GM12878 (cell line): ENCODE results near the gene CIB2. TPM values are rescaled to one million over a fixed set of nuclear protein-coding genes. Genes with fewer than 3 reads are reported as not detected.

Experiments used
- ATAC-seq: fragments of 200-7000 bp; cut with Tn5 transposase; 3 replicates; pipeline ENCODE4 v1.9.1; 2020; ENCODE audit warnings: mild to moderate bottlenecking, moderate library complexity
- BruUV-seq: library from RNA; stranded (reverse); fragments of 400-500 nt; replicated peaks from 2 replicates; lab custom pipeline; 2021; lab: Mats Ljungman, UMichigan
- CTCF ChIA-PET: fragments of 300-600 bp; sonication (Branson Sonifier 250); formaldehyde crosslinking; extraction: SDS; loops from one replicate; lab custom pipeline; 2021; ENCODE audit warnings: inconsistent platforms; lab: Yijun Ruan, JAX
- POLR2A ChIA-PET: fragments of 350-600 bp; formaldehyde crosslinking; extraction: SDS; loops from one replicate; lab custom pipeline; 2021; ENCODE audit warnings: inconsistent platforms; lab: Charles Lee
- RAD21 ChIA-PET: fragments of 300-600 bp; sonication (Branson Sonifier 250); formaldehyde crosslinking; loops from one replicate; lab custom pipeline; 2023; ENCODE audit warnings: antibody characterized with exemption; ENCODE audit not compliant: unreplicated experiment; lab: Charles Lee
- SMC1A ChIA-PET: fragments of 300-600 bp; sonication (Branson Sonifier 250); formaldehyde crosslinking; loops from one replicate; lab custom pipeline; 2023; ENCODE audit not compliant: unreplicated experiment, uncharacterized antibody; lab: Charles Lee
- DNase-seq: peaks from one replicate; pipeline ENCODE4 v3.0.0-alpha.2; 2011; ENCODE audit warnings: low read depth, low spot score
- FAIRE-seq: peaks from 3 replicates; lab custom pipeline; 2011; peaks lifted over from hg19 to GRCh38; lab: Jason Lieb, UNC
- H2AFZ ChIP-seq: 2 replicates; pipeline ENCODE4 v1.6.0; 2011; ENCODE audit warnings: low read depth, low read length, control low read depth; ENCODE audit not compliant: control insufficient read depth
- H3K27ac ChIP-seq: 2 replicates; pipeline ENCODE4 v1.5.1; 2011; ENCODE audit warnings: control low read depth; ENCODE audit not compliant: control insufficient read depth, insufficient read depth
- H3K27me3 ChIP-seq, 2 experiments: replicated peaks in 1 of 2; 2 replicates each; pipeline versions ENCODE4 v1.6.0 to v1.6.1; 2011; ENCODE audit warnings: low read length in 1 of 2; ENCODE audit not compliant: control insufficient read depth in 2 of 2, insufficient read depth in 2 of 2
- H3K36me3 ChIP-seq, 2 experiments: 2 replicates each; pipeline ENCODE4 v1.5.1; 2011; ENCODE audit warnings: low read length in 1 of 2; ENCODE audit not compliant: control insufficient read depth in 2 of 2, insufficient read depth in 2 of 2
- H3K4me1 ChIP-seq: 2 replicates; pipeline ENCODE4 v1.6.1; 2011; ENCODE audit warnings: mild to moderate bottlenecking, low read length, moderate library complexity, mixed read lengths; ENCODE audit not compliant: control insufficient read depth, insufficient read depth
- H3K4me2 ChIP-seq: 2 replicates; pipeline ENCODE4 v1.6.0; 2011; ENCODE audit warnings: control low read depth; ENCODE audit not compliant: control insufficient read depth, insufficient read depth
- H3K4me3 ChIP-seq: fragments of 200-600 bp; sonication (generic); 2 replicates; pipeline ENCODE4 v1.5.1; 2016
- H3K79me2 ChIP-seq: 2 replicates; pipeline ENCODE4 v1.6.0; 2011; ENCODE audit warnings: low read length; ENCODE audit not compliant: control insufficient read depth, insufficient read depth
- H3K9ac ChIP-seq: 2 replicates; pipeline ENCODE4 v1.8.0; 2011; ENCODE audit warnings: low read length, control low read depth, mixed read lengths; ENCODE audit not compliant: control insufficient read depth, insufficient read depth
- H3K9me3 ChIP-seq: replicated peaks from 3 replicates; pipeline ENCODE4 v1.5.1; 2011; ENCODE audit warnings: mild to moderate bottlenecking, low read length; ENCODE audit not compliant: control insufficient read depth, insufficient read depth
- H4K20me1 ChIP-seq: 2 replicates; pipeline ENCODE4 v1.6.0; 2011; ENCODE audit not compliant: control insufficient read depth, insufficient read depth
- FOS ChIP-seq: IDR thresholded peaks from 3 replicates; pipeline ENCODE4 v1.6.1; 2011; ENCODE audit warnings: borderline replicate concordance; ENCODE audit not compliant: insufficient read length; ENCODE audit errors: extremely low read depth
- POU2F2 ChIP-seq: IDR thresholded peaks from 3 replicates; pipeline ENCODE4 v1.6.1; 2011; ENCODE audit warnings: low read depth, mild to moderate bottlenecking, low read length, borderline replicate concordance
- RELA ChIP-seq: fragments of 450-650 bp; IDR thresholded peaks from 2 replicates; pipeline ENCODE4 v1.8.0; 2014; ENCODE audit warnings: borderline replicate concordance; ENCODE audit not compliant: partially characterized antibody
- SMAD5 ChIP-seq: IDR thresholded peaks from 2 replicates; pipeline ENCODE4 v1.6.1; 2016; ENCODE audit warnings: antibody characterized with exemption, low read depth
- SUZ12 ChIP-seq: fragments of 200-600 bp; sonication (generic); IDR thresholded peaks from one replicate; pipeline ENCODE4 v1.6.1; 2018; ENCODE audit warnings: antibody characterized with exemption, mild to moderate bottlenecking; ENCODE audit not compliant: unreplicated experiment
- TAF1 ChIP-seq: IDR thresholded peaks from 2 replicates; pipeline ENCODE4 v1.6.1; 2011; ENCODE audit warnings: mild to moderate bottlenecking, low read depth, low read length, borderline replicate concordance
- TBL1XR1 ChIP-seq: IDR thresholded peaks from 2 replicates; pipeline ENCODE4 v1.6.1; 2012; ENCODE audit warnings: low read depth, low read length, improper control_type of control experiment
- TCF3 ChIP-seq: IDR thresholded peaks from 2 replicates; pipeline ENCODE4 v1.6.1; 2012; ENCODE audit warnings: low read depth, mild to moderate bottlenecking, low read length, borderline replicate concordance; ENCODE audit not compliant: insufficient read depth
- WGBS: methylation state at CpG from one replicate; pipeline ENCODE4 v1.1.6; 2016; ENCODE audit warnings: low lambda C conversion rate; ENCODE audit not compliant: insufficient replicate concordance, insufficient coverage; ENCODE audit errors: missing lambda C conversion rate; 5-methylcytosine and 5-hydroxymethylcytosine counted together
- in situ Hi-C: fragments of 300-500 bp; cut with MboI; formaldehyde crosslinking; loops from 9 replicates; pipeline ENCODE4 v1.14.3; 2018; ENCODE audit warnings: mixed read lengths
- intact Hi-C: fragments of 100-400 bp; cut with micrococcal nuclease; formaldehyde crosslinking; loops from one replicate; pipeline ENCODE4 v1.14.2; 2022; ENCODE audit not compliant: unreplicated experiment
- polyA plus RNA-seq, 11 experiments: library from polyadenylated mRNA; depleted of rRNA in 4 of 11; unstranded in 6 of 11; stranded (reverse) in 5 of 11; fragments of >200 nt; fragmentation: Nextera tagmentation in 4 of 11; fragmentation: Illumina TruSeq in 1 of 11; extraction: Ambion mirVana in 4 of 11; extraction: Trizol in 1 of 11; gene quantifications; 1 replicate in 1 of 11; 2 replicates in 10 of 11; pipeline versions ENCODE4 v1.2.1 to v1.2.3, GENCODE V29; 2011 to 2016; ENCODE audit warnings: inconsistent platforms in 2 of 11, missing spikeins in 2 of 11, low read depth in 1 of 11
- total RNA-seq, 4 experiments: library from RNA; depleted of rRNA in 3 of 4; stranded (reverse); fragments of >200 nt in 3 of 4; fragmentation: Illumina TruSeq in 1 of 4; extraction: Trizol in 1 of 4; gene quantifications; 2 replicates each; pipeline versions ENCODE4 v1.2.1 to v1.2.3, GENCODE V29; 2013 to 2021
- TF ChIP-seq, protein P1 (sequence below): fragments of 450-650 bp; IDR thresholded peaks from 2 replicates; pipeline ENCODE4 v1.6.1; 2017; ENCODE audit warnings: mild to moderate bottlenecking, low read depth, inconsistent platforms; ENCODE audit not compliant: poor library complexity, severe bottlenecking
- TF ChIP-seq, protein P2 (sequence below): fragments of 450-650 bp; IDR thresholded peaks from 2 replicates; pipeline ENCODE4 v1.6.1; 2018; ENCODE audit warnings: mild to moderate bottlenecking, low read depth, moderate library complexity; ENCODE audit not compliant: partially characterized antibody
- TF ChIP-seq, protein P3 (sequence below): IDR thresholded peaks from 2 replicates; pipeline ENCODE4 v1.6.1; 2012; ENCODE audit warnings: low read depth, low read length, improper control_type of control experiment
- TF ChIP-seq, protein P4 (sequence below), 3 experiments: IDR thresholded peaks in 2 of 3; conservative IDR thresholded peaks in 1 of 3; 2 replicates each; pipeline ENCODE4 v1.5.1; 2011; ENCODE audit warnings: low read depth in 3 of 3, low read length in 3 of 3, mild to moderate bottlenecking in 3 of 3, control low read depth in 2 of 3, moderate library complexity in 2 of 3, inconsistent platforms in 1 of 3, mixed read lengths in 1 of 3; ENCODE audit not compliant: control insufficient read depth in 2 of 3, insufficient read depth in 1 of 3; ENCODE audit errors: extremely low read depth in 1 of 3

Gene CIB2
- total and polyA plus RNA-seq, 10 of the 15 experiments (the other 5 are each of a cell fraction or from before 2014, with no cell fraction given) = 0.56 to 12.1 (median 7.1) TPM

DNA sequence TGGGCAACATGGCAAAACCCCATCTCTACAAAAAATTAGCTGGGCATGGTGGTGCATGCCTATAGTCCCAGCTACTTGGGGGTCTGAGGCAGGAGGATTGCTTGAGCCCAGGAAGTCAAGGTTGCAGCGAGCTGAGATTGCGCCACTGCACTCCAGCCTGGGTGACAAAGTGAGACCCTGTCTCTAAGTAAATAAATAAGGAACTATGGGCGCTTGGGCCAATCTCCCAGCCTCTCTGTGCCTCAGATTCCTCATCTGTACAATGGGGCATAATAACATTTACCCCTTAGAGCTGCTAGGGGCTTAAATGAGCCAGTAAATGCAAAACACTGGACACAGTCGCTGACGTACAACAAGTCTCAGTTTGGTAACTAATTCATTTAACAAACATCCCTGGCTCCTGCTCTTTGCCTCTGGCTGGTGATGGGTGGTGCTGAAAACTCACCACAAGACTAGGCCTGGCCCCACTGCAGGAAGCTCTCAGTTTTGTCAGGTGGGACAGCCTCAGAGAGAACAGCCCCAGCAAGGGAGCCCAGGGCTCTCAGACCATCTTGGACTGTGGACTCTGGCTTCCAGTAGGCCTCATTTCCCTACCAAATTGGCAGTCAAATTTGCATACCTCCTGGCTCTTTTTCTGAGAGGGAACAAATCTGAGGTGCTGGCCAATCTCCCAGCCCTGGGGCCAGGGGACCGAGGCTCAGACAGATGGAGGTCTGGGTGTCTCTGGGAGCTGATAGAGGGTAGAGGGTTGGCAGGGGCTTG, 47.4 kb downstream of the CIB2 start (continued):
- TF ChIP-seq SMAD5 = no peak
- TF ChIP-seq, protein P1, sequence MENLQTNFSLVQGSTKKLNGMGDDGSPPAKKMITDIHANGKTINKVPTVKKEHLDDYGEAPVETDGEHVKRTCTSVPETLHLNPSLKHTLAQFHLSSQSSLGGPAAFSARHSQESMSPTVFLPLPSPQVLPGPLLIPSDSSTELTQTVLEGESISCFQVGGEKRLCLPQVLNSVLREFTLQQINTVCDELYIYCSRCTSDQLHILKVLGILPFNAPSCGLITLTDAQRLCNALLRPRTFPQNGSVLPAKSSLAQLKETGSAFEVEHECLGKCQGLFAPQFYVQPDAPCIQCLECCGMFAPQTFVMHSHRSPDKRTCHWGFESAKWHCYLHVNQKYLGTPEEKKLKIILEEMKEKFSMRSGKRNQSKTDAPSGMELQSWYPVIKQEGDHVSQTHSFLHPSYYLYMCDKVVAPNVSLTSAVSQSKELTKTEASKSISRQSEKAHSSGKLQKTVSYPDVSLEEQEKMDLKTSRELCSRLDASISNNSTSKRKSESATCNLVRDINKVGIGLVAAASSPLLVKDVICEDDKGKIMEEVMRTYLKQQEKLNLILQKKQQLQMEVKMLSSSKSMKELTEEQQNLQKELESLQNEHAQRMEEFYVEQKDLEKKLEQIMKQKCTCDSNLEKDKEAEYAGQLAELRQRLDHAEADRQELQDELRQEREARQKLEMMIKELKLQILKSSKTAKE = no peak

DNA sequence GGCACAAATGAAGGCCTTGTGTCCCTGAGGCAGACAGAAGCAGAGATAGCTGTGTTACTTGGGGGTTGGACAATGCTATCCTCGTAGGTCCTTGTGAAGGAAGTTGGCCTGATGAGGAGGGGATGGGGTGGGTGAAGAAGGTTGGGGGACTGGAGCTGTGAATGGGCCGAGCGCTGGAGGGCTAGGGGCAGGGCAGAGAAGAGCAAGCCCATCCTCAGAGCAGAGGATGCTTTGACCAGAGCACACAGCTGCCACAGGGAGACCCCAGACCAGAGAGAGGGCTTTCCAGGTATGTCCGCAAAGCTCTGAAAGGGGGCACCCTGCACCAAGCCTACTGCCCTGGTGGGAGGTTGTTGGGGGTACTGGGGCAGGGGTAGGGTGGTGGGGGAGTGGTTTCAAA, 48.1 kb downstream of the CIB2 start:
- H3K9me3 ChIP-seq = no peaks in the 10 kb centered on the region
- ChIA-PET CTCF (interaction anchor here (1.5 to 3.1 kb wide), 5 partner anchors 13 to 117 kb away, joined by 4 to 16 read pairs (median 5); no protein-coding TSS in a partner anchor), SMC1A (interaction anchor here (1.0 to 3.8 kb wide), 8 partner anchors 10 to 64 kb away, joined by 3 to 13 read pairs (median 4); no protein-coding TSS in a partner anchor), RAD21 (interaction anchor here (1.3 to 2.2 kb wide), 4 partner anchors 16 to 33 kb away, joined by 3 to 9 read pairs (median 4); no protein-coding TSS in a partner anchor), POLR2A (interaction anchor here (1.1 to 3.0 kb wide), 5 partner anchors 10 to 32 kb away, joined by 3 to 12 read pairs (median 5); no protein-coding TSS in a partner anchor)
- no peaks in the 10 kb centered on the region for H4K20me1 ChIP-seq
- no peaks in the 10 kb centered on the region for H3K36me3 ChIP-seq
- H3K9ac ChIP-seq = no peak overlapping the region
- ATAC-seq (no peak), FAIRE-seq (no peak), DNase-seq (no peak)
- no peaks in the 10 kb centered on the region for H3K79me2 ChIP-seq
- H3K4me2 ChIP-seq = no peak overlapping the region
- in situ Hi-C loops = no loop called here
- no peak overlapping the region for H3K4me3 ChIP-seq
- BruUV-seq = no TSS peak
- 57% methylated on average over 4 of the region's 4 CpGs for WGBS
- H3K27me3 ChIP-seq = no peaks in the 10 kb centered on the region
- no peak overlapping the region for H3K27ac ChIP-seq
- H3K4me1 ChIP-seq = peaks cover 13% of the 10 kb centered on the region
- H2AFZ ChIP-seq = no peak overlapping the region
- intact Hi-C loops = no loop called here
- TF ChIP-seq TCF3 (no peak), SUZ12 (no peak), FOS (no peak), RELA (no peak), POU2F2 (no peak), TAF1 (no peak), TBL1XR1 (no peak)
- TF ChIP-seq, protein P2, sequence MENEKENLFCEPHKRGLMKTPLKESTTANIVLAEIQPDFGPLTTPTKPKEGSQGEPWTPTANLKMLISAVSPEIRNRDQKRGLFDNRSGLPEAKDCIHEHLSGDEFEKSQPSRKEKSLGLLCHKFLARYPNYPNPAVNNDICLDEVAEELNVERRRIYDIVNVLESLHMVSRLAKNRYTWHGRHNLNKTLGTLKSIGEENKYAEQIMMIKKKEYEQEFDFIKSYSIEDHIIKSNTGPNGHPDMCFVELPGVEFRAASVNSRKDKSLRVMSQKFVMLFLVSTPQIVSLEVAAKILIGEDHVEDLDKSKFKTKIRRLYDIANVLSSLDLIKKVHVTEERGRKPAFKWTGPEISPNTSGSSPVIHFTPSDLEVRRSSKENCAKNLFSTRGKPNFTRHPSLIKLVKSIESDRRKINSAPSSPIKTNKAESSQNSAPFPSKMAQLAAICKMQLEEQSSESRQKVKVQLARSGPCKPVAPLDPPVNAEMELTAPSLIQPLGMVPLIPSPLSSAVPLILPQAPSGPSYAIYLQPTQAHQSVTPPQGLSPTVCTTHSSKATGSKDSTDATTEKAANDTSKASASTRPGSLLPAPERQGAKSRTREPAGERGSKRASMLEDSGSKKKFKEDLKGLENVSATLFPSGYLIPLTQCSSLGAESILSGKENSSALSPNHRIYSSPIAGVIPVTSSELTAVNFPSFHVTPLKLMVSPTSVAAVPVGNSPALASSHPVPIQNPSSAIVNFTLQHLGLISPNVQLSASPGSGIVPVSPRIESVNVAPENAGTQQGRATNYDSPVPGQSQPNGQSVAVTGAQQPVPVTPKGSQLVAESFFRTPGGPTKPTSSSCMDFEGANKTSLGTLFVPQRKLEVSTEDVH = no peak
- TF ChIP-seq, protein P3, sequence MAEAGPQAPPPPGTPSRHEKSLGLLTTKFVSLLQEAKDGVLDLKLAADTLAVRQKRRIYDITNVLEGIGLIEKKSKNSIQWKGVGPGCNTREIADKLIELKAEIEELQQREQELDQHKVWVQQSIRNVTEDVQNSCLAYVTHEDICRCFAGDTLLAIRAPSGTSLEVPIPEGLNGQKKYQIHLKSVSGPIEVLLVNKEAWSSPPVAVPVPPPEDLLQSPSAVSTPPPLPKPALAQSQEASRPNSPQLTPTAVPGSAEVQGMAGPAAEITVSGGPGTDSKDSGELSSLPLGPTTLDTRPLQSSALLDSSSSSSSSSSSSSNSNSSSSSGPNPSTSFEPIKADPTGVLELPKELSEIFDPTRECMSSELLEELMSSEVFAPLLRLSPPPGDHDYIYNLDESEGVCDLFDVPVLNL = no peak
- TF ChIP-seq, protein P4, sequence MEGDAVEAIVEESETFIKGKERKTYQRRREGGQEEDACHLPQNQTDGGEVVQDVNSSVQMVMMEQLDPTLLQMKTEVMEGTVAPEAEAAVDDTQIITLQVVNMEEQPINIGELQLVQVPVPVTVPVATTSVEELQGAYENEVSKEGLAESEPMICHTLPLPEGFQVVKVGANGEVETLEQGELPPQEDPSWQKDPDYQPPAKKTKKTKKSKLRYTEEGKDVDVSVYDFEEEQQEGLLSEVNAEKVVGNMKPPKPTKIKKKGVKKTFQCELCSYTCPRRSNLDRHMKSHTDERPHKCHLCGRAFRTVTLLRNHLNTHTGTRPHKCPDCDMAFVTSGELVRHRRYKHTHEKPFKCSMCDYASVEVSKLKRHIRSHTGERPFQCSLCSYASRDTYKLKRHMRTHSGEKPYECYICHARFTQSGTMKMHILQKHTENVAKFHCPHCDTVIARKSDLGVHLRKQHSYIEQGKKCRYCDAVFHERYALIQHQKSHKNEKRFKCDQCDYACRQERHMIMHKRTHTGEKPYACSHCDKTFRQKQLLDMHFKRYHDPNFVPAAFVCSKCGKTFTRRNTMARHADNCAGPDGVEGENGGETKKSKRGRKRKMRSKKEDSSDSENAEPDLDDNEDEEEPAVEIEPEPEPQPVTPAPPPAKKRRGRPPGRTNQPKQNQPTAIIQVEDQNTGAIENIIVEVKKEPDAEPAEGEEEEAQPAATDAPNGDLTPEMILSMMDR (IDR thresholded peaks at IDR 0.05 in 2 of 3, conservative IDR thresholded peaks at IDR 0.05 in 1 of 3; ENCODE audit: control insufficient read depth in 2 of 3, extremely low read depth in 1 of 3, insufficient read depth in 1 of 3, low read depth in 3 of 3, low read length in 3 of 3) = no peak
